Measurements from ENCODE around the gene HECA. TPM values are rescaled to one million over a fixed set of nuclear protein-coding genes. Genes with fewer than 3 reads are reported as not detected.
A peak's percentile ranks its signal among the peaks of the same experiment; 100 is the strongest.
"Not testable (repeated sequence)": the region's sequence is repeated elsewhere in the genome, so short reads cannot be mapped to it uniquely, and the experiment has no call there.

Gene HECA
- total RNA-seq, 1 donor from 2014 or later, result 62.5 TPM

GRCh38 chr6:139165324-139165723, 30.4 kb downstream of the HECA start:
- DNase-seq, result no peak

- DNase-seq, result no peak
Observed at GRCh38 chr6:139166238-139166955, 31.5 kb downstream of the HECA start.

GRCh38 chr6:139166956-139167313, 32.1 kb downstream of the HECA start:
- no peak for DNase-seq

GRCh38 chr6:139172151-139172550, 37.3 kb downstream of the HECA start:
- DNase-seq, result no peak

GRCh38 chr6:139172567-139172966, 37.7 kb downstream of the HECA start:
- DNase-seq, result no peak

- DNase-seq, result no peak
Observed at GRCh38 chr6:139173172-139173571, 38.3 kb downstream of the HECA start.

- DNase-seq, result no peak
Observed at GRCh38 chr6:139173822-139174221, 38.9 kb downstream of the HECA start.

GRCh38 chr6:139174961-139175360, 40.1 kb downstream of the HECA start:
- no peak for DNase-seq

GRCh38 chr6:139175389-139175948, 40.6 kb downstream of the HECA start:
- no peak for DNase-seq

- DNase-seq, result no peak
Observed at GRCh38 chr6:139181236-139181635, 46.4 kb downstream of the HECA start.

- DNase-seq, result no peak
Observed at GRCh38 chr6:139184047-139184446, 49.2 kb downstream of the HECA start.

GRCh38 chr6:139184459-139184858, 49.6 kb downstream of the HECA start:
- DNase-seq, result no peak

GRCh38 chr6:139186242-139186641, 51.4 kb downstream of the HECA start:
- no peak for DNase-seq

GRCh38 chr6:139186692-139187091, 51.8 kb downstream of the HECA start:
- DNase-seq, result no peak

GRCh38 chr6:139187489-139187888, 52.6 kb downstream of the HECA start:
- DNase-seq, result no peak

GRCh38 chr6:139189665-139190064, 54.8 kb downstream of the HECA start:
- DNase-seq, result no peak

GRCh38 chr6:139194740-139195139, 59.9 kb downstream of the HECA start:
- DNase-seq, result no peak

GRCh38 chr6:139198529-139199288, 63.8 kb downstream of the HECA start:
- DNase-seq, result no peak

- no peak for DNase-seq
Observed at GRCh38 chr6:139201378-139201777, 66.5 kb downstream of the HECA start.

- DNase-seq, result no peak
Observed at GRCh38 chr6:139204978-139205377, 70.1 kb downstream of the HECA start.

GRCh38 chr6:139205843-139206242, 71.0 kb downstream of the HECA start:
- no peak for DNase-seq

GRCh38 chr6:139210766-139211165, 75.9 kb downstream of the HECA start:
- not testable (repeated sequence) for DNase-seq

GRCh38 chr6:139212460-139212859, 77.6 kb downstream of the HECA start:
- not testable (repeated sequence) for DNase-seq

GRCh38 chr6:139219271-139219729, 84.4 kb downstream of the HECA start:
- peak; percentile 82 for DNase-seq

All from occipital lobe (tissue), 2 donors.